GM18519 (cell line): ENCODE results near the gene SIGLEC1.

Source experiments
- ATAC-seq: cut with Tn5 transposase; IDR thresholded peaks from one replicate; pipeline ENCODE4 v1.9.1; 2021; ENCODE audit warnings: mild to moderate bottlenecking, moderate library complexity; ENCODE audit not compliant: unreplicated experiment, low FRiP score

Gene SIGLEC1

GRCh38 chr20:3744806-3745685 lies 32.6 kb upstream of the SIGLEC1 start:
- no peak for ATAC-seq

- ATAC-seq = no peak
Measured at GRCh38 chr20:3744037-3744436, 31.6 kb upstream of the SIGLEC1 start.

GRCh38 chr20:3743251-3743650 lies 30.9 kb upstream of the SIGLEC1 start:
- ATAC-seq = no peak

- ATAC-seq = no peak
Measured at GRCh38 chr20:3741836-3742458, 29.5 kb upstream of the SIGLEC1 start.

GRCh38 chr20:3740615-3741301 lies 28.4 kb upstream of the SIGLEC1 start:
- ATAC-seq = no peak

GRCh38 chr20:3739926-3740451 lies 27.6 kb upstream of the SIGLEC1 start:
- no peak for ATAC-seq

- no peak for ATAC-seq
Measured at GRCh38 chr20:3739054-3739925, 26.9 kb upstream of the SIGLEC1 start.

GRCh38 chr20:3738111-3739053 lies 26.0 kb upstream of the SIGLEC1 start:
- no peak for ATAC-seq

- no peak for ATAC-seq
Measured at GRCh38 chr20:3735768-3736167, 23.4 kb upstream of the SIGLEC1 start.

- ATAC-seq = no peak
Measured at GRCh38 chr20:3734111-3734843, 21.9 kb upstream of the SIGLEC1 start.

- ATAC-seq = no peak
Measured at GRCh38 chr20:3733119-3733995, 21.0 kb upstream of the SIGLEC1 start.

- ATAC-seq = no peak
Measured at GRCh38 chr20:3732327-3733118, 20.1 kb upstream of the SIGLEC1 start, which contains the start of gene HSPA12B. TSS of gene HSPA12B (plus strand) at chr20:3732685. CDS start at chr20:3738675, 5,990 bp downstream.

- ATAC-seq = no peak
Measured at GRCh38 chr20:3731944-3732326, 19.5 kb upstream of the SIGLEC1 start.

GRCh38 chr20:3730803-3731672 lies 18.6 kb upstream of the SIGLEC1 start:
- ATAC-seq = no peak

GRCh38 chr20:3729811-3730540 lies 17.6 kb upstream of the SIGLEC1 start:
- no peak for ATAC-seq
